Measurements from ENCODE around the gene FAM181A. TPM values are rescaled to one million over a fixed set of nuclear protein-coding genes. Genes with fewer than 3 reads are reported as not detected.

The FAM181A gene
- total RNA-seq, 2 donors from 2014 or later, result not detected

DNA sequence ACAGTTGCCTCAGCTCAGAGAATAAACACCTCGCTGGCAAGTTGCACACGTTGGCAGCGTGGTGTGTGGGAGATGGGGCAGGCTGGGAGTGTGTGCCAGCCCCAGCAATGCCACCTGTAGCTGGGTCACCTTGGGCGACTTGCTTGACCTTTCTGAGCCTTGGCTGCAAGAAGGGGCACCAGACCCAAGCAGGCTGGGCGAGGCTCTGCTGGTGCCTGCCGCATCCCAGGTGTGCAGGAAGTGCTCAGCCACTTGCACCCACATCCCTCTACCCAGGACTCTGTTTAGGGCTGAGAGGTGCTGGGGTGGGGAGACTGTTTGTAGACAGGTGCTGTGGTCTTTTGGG lies 629 bp downstream of the FAM181A start:
- no peaks in the 10 kb centered on the region for H3K27me3 Mint-ChIP-seq (ENCODE audit: low read depth)
- ATAC-seq (replicated peaks in 1 of 2), result no peak
- H3K27ac Mint-ChIP-seq, result no peak overlapping the region
- DNase-seq, result no peak
- H3K4me3 Mint-ChIP-seq, result no peak overlapping the region
- no peaks in the 10 kb centered on the region for H3K36me3 Mint-ChIP-seq (ENCODE audit: insufficient read depth in 2 of 2)
- H3K9me3 Mint-ChIP-seq, result no peaks in the 10 kb centered on the region
- no peaks in the 10 kb centered on the region for H3K4me1 Mint-ChIP-seq (ENCODE audit: low read depth)

- H3K9me3 Mint-ChIP-seq, result no peaks in the 10 kb centered on the region
- H3K27ac Mint-ChIP-seq, result no peak overlapping the region
- H3K4me1 Mint-ChIP-seq (ENCODE audit: low read depth), result no peaks in the 10 kb centered on the region
- DNase-seq, result no peak
- no peaks in the 10 kb centered on the region for H3K27me3 Mint-ChIP-seq (ENCODE audit: low read depth)
- peaks cover 0 to under 1% of the 10 kb centered on the region in 2 donors for H3K36me3 Mint-ChIP-seq (ENCODE audit: insufficient read depth in 2 of 2)
- no peak for ATAC-seq (replicated peaks in 1 of 2)
- H3K4me3 Mint-ChIP-seq, result no peak overlapping the region
These were observed 1.3 kb downstream of the FAM181A start for GRCh38 chr14:93928184-93929047.

DNA sequence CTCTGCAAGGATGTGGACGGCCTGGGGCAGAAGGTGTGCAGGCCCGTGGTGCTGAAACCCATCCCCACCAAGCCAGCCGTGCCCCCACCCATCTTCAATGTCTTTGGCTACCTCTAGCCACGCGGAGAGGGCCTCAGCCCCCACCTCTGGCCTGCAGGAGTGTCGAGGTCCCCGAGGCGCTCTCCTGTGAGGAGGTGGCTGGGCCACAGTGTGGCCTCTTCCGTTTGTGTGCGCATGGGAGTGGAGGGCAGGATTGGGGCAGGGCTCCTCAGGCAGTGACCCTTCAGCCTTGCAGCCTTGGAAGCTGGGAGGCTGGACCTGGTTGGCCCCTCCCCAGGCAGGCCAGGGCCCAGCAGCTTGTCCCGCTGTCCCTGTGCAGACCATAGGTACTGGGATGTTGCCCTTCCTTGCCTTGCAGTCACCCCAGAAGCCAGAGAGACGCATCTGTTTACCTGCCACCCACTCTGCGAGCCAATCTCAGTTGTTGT lies 1.9 kb downstream of the FAM181A start:
- no peak overlapping the region for H3K27ac Mint-ChIP-seq
- H3K4me1 Mint-ChIP-seq (ENCODE audit: low read depth), result no peaks in the 10 kb centered on the region
- peaks cover 0 to 3% of the 10 kb centered on the region in 2 donors for H3K36me3 Mint-ChIP-seq (ENCODE audit: insufficient read depth in 2 of 2)
- H3K4me3 Mint-ChIP-seq, result no peak overlapping the region
- no peaks in the 10 kb centered on the region for H3K27me3 Mint-ChIP-seq (ENCODE audit: low read depth)
- ATAC-seq (replicated peaks in 1 of 2), result no peak
- H3K9me3 Mint-ChIP-seq, result no peaks in the 10 kb centered on the region
- DNase-seq, result no peak

GRCh38 chr14:93929657-93930056 lies 2.5 kb downstream of the FAM181A start:
- H3K27ac Mint-ChIP-seq, result no peak overlapping the region
- no peaks in the 10 kb centered on the region for H3K4me1 Mint-ChIP-seq (ENCODE audit: low read depth)
- H3K27me3 Mint-ChIP-seq (ENCODE audit: low read depth), result no peaks in the 10 kb centered on the region
- H3K4me3 Mint-ChIP-seq, result no peak overlapping the region
- DNase-seq, result no peak
- H3K36me3 Mint-ChIP-seq (ENCODE audit: insufficient read depth in 2 of 2), result peaks cover 0 to 3% of the 10 kb centered on the region in 2 donors
- H3K9me3 Mint-ChIP-seq, result no peaks in the 10 kb centered on the region
- ATAC-seq (replicated peaks in 1 of 2), result no peak

- Mint-ChIP-seq H3K36me3 (ENCODE audit: insufficient read depth in 2 of 2) (peaks cover 0 to 3% of the 10 kb centered on the region in 2 donors), H3K27me3 (ENCODE audit: low read depth) (no peaks in the 10 kb centered on the region), H3K4me3 (no peak overlapping the region), H3K9me3 (no peaks in the 10 kb centered on the region), H3K27ac (no peak overlapping the region), H3K4me1 (ENCODE audit: low read depth) (no peaks in the 10 kb centered on the region)
- DNase-seq, result no peak
- ATAC-seq (replicated peaks in 1 of 2), result no peak
These were observed 3.3 kb downstream of the FAM181A start for GRCh38 chr14:93930296-93930988.

GRCh38 chr14:93930989-93931307 lies 3.8 kb downstream of the FAM181A start:
- Mint-ChIP-seq H3K27me3 (ENCODE audit: low read depth) (no peaks in the 10 kb centered on the region), H3K4me3 (no peak overlapping the region), H3K27ac (no peak overlapping the region), H3K4me1 (ENCODE audit: low read depth) (no peaks in the 10 kb centered on the region), H3K9me3 (no peaks in the 10 kb centered on the region), H3K36me3 (ENCODE audit: insufficient read depth in 2 of 2) (peaks cover 0 to 3% of the 10 kb centered on the region in 2 donors)
- ATAC-seq (replicated peaks in 1 of 2) (no peak), DNase-seq (no peak)

DNA sequence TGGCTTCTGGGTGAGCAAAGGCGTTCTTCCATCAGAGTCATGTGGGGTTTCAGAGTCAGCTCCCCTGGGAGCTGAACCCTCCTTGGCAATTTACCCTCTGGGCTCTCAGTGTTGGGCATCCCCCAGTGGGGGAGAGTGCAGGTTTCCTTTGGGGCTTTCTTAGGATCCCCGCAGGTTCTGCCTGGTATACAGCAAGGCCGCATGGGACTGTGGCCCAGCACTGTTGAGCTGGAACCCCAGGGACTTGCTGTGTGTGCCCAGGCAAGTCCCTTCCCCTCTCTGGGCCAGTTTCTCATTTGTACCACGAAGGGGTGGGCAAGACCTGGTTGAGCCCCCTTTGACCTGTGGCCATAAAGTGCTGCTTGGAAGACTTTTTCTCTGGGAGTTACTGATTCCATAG lies 5.5 kb downstream of the FAM181A start:
- DNase-seq (no peak), ATAC-seq (replicated peaks in 1 of 2) (no peak)
- peaks cover under 1 to 3% of the 10 kb centered on the region in 2 donors for H3K36me3 Mint-ChIP-seq (ENCODE audit: insufficient read depth in 2 of 2)
- H3K27me3 Mint-ChIP-seq (ENCODE audit: low read depth), result peaks cover 3% of the 10 kb centered on the region
- no peak overlapping the region for H3K4me3 Mint-ChIP-seq
- no peaks in the 10 kb centered on the region for H3K9me3 Mint-ChIP-seq
- H3K4me1 Mint-ChIP-seq (ENCODE audit: low read depth), result no peaks in the 10 kb centered on the region
- no peak overlapping the region for H3K27ac Mint-ChIP-seq

DNA sequence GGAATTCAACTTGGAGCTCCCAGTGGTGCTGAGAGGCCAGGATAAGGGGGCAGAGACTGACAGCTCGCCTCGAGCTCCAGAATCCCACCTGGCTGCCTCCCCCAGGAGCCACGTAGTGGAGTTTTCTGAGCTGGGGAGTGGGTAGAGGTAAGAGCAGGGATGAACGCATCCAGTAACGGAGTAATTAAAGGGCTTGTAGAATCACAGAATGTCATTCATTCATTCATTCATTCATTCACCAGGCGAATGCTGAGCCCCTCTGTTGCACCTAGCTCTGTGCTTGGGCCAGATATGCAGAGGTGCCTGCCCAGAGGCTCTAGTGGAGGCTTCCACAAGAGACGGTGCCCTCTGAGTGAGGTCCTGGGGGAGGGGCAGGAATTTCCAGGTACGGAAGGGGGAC lies 8.1 kb downstream of the FAM181A start:
- Mint-ChIP-seq H3K36me3 (ENCODE audit: insufficient read depth in 2 of 2) (peaks cover 2 to 5% of the 10 kb centered on the region in 2 donors), H3K4me1 (ENCODE audit: low read depth) (peaks cover 5% of the 10 kb centered on the region)

GRCh38 chr14:93936245-93936644 lies 9.1 kb downstream of the FAM181A start:
- Mint-ChIP-seq H3K4me3 (no peak overlapping the region), H3K27ac (no peak overlapping the region), H3K36me3 (ENCODE audit: insufficient read depth in 2 of 2) (peaks cover 4 to 5% of the 10 kb centered on the region in 2 donors), H3K27me3 (ENCODE audit: low read depth) (peaks cover 11% of the 10 kb centered on the region), H3K9me3 (no peaks in the 10 kb centered on the region), H3K4me1 (ENCODE audit: low read depth) (peaks cover 16% of the 10 kb centered on the region)
- no peak for DNase-seq
- ATAC-seq (replicated peaks in 1 of 2), result no peak

More for the DNA sequence above, 8.1 kb downstream of the FAM181A start:
- Mint-ChIP-seq H3K27ac (no peak overlapping the region), H3K9me3 (no peaks in the 10 kb centered on the region), H3K4me3 (no peak overlapping the region), H3K27me3 (ENCODE audit: low read depth) (peaks cover 11% of the 10 kb centered on the region)
- ATAC-seq (replicated peaks in 1 of 2) (no peak), DNase-seq (no peak)

DNA sequence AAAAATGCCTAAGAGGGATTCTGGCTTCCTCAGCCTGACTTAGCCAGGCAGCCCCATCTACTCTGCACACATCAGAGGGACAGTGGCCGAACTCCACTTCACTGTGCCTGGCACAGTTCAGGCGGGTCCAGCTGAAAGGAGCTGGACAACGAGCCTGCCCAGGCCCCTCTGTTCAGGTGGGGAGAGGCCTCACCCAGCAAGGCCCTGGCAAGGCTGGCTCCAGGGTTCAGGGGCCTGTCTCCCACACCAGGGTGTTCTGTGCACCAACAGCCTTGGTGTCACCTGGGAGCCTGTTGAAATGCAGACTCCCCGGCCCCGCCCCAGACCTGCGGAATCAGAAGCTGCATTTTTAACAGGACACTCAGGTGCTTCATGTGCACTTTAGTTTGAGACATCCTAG lies 9.8 kb downstream of the FAM181A start:
- Mint-ChIP-seq H3K4me3 (no peak overlapping the region), H3K36me3 (ENCODE audit: insufficient read depth in 2 of 2) (peaks cover 4 to 8% of the 10 kb centered on the region in 2 donors), H3K27me3 (ENCODE audit: low read depth) (peaks cover 11% of the 10 kb centered on the region), H3K27ac (no peak overlapping the region), H3K4me1 (ENCODE audit: low read depth) (peaks cover 19% of the 10 kb centered on the region), H3K9me3 (no peaks in the 10 kb centered on the region)
- ATAC-seq (replicated peaks in 1 of 2) (no peak), DNase-seq (no peak)

DNA sequence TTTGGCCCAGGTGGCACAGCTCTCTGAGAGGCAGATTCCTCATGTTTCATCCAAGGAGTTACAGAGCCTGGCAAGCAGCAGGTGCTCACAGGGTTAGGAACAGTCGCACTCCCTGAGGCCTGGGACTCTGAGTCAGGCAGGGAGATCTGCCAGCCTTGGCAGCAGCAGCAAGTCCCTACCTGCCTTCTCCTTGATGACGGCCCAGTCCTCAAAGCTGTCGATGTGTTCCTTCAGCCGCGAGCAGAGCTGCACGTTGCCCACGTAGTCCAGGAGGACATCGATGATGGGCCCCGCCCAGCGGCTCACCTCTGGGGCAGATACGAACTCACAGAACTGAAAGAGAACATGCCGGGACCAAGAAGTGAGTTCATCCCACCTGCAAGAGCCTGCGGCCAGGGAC lies 10.4 kb downstream of the FAM181A start:
- Mint-ChIP-seq H3K36me3 (ENCODE audit: insufficient read depth in 2 of 2) (peaks cover 4 to 8% of the 10 kb centered on the region in 2 donors), H3K4me3 (no peak overlapping the region), H3K4me1 (ENCODE audit: low read depth) (peaks cover 19% of the 10 kb centered on the region), H3K9me3 (no peaks in the 10 kb centered on the region), H3K27me3 (ENCODE audit: low read depth) (peaks cover 11% of the 10 kb centered on the region), H3K27ac (no peak overlapping the region)
- ATAC-seq (replicated peaks in 1 of 2) (no peak), DNase-seq (no peak)

- Mint-ChIP-seq H3K9me3 (no peaks in the 10 kb centered on the region), H3K27ac (no peak overlapping the region), H3K4me3 (peak overlapping the region; percentile 13 to 65), H3K27me3 (ENCODE audit: low read depth) (peaks cover 11% of the 10 kb centered on the region), H3K4me1 (ENCODE audit: low read depth) (peaks cover 19% of the 10 kb centered on the region), H3K36me3 (ENCODE audit: insufficient read depth in 2 of 2) (peaks cover 4 to 5% of the 10 kb centered on the region in 2 donors)
- ATAC-seq (replicated peaks in 1 of 2), result no peak
- DNase-seq, result no peak
These were observed 11.7 kb downstream of the FAM181A start for GRCh38 chr14:93938751-93939303.
